Measurements from ENCODE around the gene COL8A2. TPM values are rescaled to one million over a fixed set of nuclear protein-coding genes. Genes with fewer than 3 reads are reported as not detected.

Gene COL8A2
- polyA plus RNA-seq, 1 experiment: 6.8 TPM

DNA sequence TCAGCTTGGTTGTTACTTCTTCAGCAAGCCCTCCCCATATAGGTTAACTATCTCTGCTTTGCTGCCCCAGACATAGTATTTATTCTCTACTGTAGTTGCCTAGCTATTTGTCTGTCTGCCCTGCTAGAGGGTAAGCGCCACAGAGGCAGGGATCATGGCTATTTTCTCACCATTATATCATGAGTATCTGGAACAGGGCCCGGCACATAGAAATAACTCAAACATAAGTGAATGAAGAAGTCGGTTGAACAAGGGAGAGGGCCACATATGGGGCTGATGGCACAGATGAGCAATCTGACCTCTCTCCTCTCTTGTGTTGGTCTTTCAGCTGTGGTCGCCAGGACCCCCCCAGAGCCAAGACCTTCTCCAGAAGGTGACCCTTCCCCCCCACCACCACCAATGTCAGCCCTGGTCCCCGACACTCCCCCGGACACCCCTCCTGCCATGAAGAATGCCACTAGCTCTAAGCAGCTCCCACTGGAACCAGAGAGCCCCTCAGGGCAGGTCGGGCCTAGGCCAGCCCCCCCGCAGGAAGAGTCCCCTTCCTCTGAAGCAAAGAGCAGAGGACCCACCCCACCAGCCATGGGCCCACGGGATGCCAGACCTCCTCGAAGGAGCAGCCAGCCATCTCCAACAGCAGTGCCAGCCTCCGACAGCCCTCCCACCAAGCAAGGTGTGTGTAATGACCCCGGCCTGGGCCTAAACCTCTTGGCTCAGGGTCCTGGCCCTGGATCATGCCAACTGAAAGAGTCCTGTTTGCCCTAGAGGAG lies 45.8 kb upstream of the COL8A2 start:
- Histone ChIP-seq H3K36me3 (ENCODE audit: control insufficient read depth, insufficient read depth, low read length) (peaks cover 40% of the 10 kb centered on the region), H3K27me3 (ENCODE audit: control insufficient read depth, insufficient read depth, low read length) (no peaks in the 10 kb centered on the region), H3K4me3 (ENCODE audit: low read depth, low read length) (no peak overlapping the region)
- no peak for DNase-seq (ENCODE audit: low read depth)
- TF ChIP-seq, protein P1, sequence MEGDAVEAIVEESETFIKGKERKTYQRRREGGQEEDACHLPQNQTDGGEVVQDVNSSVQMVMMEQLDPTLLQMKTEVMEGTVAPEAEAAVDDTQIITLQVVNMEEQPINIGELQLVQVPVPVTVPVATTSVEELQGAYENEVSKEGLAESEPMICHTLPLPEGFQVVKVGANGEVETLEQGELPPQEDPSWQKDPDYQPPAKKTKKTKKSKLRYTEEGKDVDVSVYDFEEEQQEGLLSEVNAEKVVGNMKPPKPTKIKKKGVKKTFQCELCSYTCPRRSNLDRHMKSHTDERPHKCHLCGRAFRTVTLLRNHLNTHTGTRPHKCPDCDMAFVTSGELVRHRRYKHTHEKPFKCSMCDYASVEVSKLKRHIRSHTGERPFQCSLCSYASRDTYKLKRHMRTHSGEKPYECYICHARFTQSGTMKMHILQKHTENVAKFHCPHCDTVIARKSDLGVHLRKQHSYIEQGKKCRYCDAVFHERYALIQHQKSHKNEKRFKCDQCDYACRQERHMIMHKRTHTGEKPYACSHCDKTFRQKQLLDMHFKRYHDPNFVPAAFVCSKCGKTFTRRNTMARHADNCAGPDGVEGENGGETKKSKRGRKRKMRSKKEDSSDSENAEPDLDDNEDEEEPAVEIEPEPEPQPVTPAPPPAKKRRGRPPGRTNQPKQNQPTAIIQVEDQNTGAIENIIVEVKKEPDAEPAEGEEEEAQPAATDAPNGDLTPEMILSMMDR (IDR thresholded peaks at IDR 0.05; ENCODE audit: insufficient read depth, low read depth, low read length): no peak
- ChIA-PET POLR2A (no interaction called here), CTCF (interaction anchor here (1.3 to 2.9 kb wide), 3 partner anchors 10 to 17 kb away, joined by 3 to 13 read pairs (median 10); no protein-coding TSS in a partner anchor)

DNA sequence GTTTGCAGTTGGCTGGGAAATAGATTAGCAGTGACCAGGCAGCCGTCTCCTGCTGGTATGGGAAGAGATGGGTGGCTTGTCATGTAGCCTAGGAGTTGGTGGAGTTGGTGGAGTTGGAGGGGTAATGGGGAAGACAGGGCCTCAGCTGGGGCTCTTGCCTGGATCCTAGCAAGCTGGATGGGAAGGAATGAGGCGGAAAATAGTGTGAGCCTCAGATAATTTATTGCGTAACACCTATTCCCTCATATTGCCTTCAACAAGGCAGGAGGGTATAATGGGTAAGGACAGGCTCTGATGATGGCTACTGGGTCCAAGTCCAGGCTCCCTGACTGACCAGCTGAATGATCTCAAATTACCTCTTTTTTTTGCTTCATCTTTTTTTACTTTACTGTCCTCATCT lies 43.5 kb upstream of the COL8A2 start:
- TF ChIP-seq, protein P1 (IDR thresholded peaks at IDR 0.05; ENCODE audit: insufficient read depth, low read depth, low read length): no peak
- CTCF ChIA-PET: interaction anchor here (1.0 to 2.1 kb wide), 2 partner anchors 19 kb away, joined by 3 to 5 read pairs; partner anchors contain the start of gene TRAPPC3
- POLR2A ChIA-PET: no interaction called here
- no peak for DNase-seq (ENCODE audit: low read depth)
- peaks cover 27% of the 10 kb centered on the region for H3K36me3 ChIP-seq (ENCODE audit: control insufficient read depth, insufficient read depth, low read length)
- H3K27me3 ChIP-seq (ENCODE audit: control insufficient read depth, insufficient read depth, low read length): no peaks in the 10 kb centered on the region
- no peak overlapping the region for H3K4me3 ChIP-seq (ENCODE audit: low read depth, low read length)

DNA sequence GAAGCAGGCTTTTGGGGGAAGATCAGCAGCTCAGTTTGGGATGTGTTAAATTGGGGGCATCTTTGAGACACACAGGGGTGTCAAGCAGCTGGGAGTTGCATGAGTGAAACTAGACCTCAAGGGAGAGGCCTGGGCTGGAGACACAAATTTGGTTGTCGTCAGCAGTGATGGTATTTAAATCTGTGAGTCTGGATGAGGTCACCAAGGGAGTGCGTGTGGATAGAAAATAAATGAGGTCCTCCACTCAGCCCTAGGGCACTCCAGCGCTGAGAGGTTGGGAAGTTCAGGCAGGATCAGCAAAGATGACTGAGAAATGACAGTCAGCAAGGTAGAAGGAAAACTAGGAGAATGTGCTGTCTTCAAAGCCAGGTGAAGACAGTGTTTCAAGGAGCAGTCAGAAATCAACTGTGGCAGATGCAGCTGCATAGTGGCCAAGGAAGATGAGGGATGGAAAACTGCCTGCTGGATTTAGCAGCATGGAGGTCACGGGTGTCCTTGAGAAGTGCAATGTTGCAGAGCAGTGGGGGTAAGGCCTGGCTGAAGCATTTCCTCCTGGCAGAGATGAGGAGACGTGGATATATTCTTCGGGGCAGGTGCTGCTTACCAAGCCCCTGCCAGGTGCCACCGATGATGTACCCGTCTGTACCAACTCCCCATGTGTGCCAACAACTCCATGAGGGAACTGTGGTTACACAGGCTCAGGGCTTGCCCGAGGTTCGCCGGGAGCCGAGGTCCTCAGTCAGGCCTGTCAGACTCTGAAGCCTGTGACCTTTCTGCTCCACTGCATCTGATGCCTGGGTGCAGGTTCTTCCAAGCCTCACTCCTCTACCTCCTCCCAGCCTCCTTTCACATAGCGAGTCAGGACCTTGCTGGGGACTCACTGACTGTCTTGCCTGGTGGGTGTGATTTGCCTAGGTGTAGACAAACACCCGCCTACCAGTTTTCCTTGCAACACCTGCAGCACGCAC lies 42.2 kb upstream of the COL8A2 start:
- CTCF ChIA-PET: interaction anchor here (1.6 to 3.8 kb wide), 3 partner anchors 18 to 32 kb away, joined by 5 to 15 read pairs (median 5); partner anchors contain the start of gene TRAPPC3
- H3K27me3 ChIP-seq (ENCODE audit: control insufficient read depth, insufficient read depth, low read length): no peaks in the 10 kb centered on the region
- peaks cover 17% of the 10 kb centered on the region for H3K36me3 ChIP-seq (ENCODE audit: control insufficient read depth, insufficient read depth, low read length)
- TF ChIP-seq, protein P1 (IDR thresholded peaks at IDR 0.05; ENCODE audit: insufficient read depth, low read depth, low read length): no peak
- no peak for DNase-seq (ENCODE audit: low read depth)
- no peak overlapping the region for H3K4me3 ChIP-seq (ENCODE audit: low read depth, low read length)
- POLR2A ChIA-PET: no interaction called here

DNA sequence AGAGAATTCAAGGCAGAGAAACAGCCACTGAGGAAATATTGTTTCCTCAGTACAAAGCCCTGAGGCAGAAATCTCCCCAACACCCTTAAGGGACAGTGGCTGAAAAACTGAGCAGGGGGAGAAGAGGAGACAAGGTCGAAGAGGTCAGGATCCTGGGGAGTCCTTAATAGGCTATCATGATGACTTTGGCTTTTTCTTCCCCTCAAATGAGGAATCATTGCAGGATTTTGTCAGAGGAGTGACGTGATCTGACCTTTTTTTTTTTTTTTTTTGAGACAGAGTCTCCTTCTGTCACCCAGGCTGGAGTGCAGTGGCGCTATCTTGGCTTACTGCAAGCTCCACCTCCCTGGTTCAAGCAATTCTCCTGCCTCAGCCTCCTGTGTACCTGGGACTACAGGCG lies 41.1 kb upstream of the COL8A2 start:
- Histone ChIP-seq H3K4me3 (ENCODE audit: low read depth, low read length) (no peak overlapping the region), H3K27me3 (ENCODE audit: control insufficient read depth, insufficient read depth, low read length) (no peaks in the 10 kb centered on the region), H3K36me3 (ENCODE audit: control insufficient read depth, insufficient read depth, low read length) (peaks cover 10% of the 10 kb centered on the region)
- TF ChIP-seq, protein P1 (IDR thresholded peaks at IDR 0.05; ENCODE audit: insufficient read depth, low read depth, low read length): no peak
- no peak for DNase-seq (ENCODE audit: low read depth)
- ChIA-PET CTCF (interaction anchor here (1.6 to 3.8 kb wide), 2 partner anchors 17 to 31 kb away, joined by 5 to 15 read pairs; partner anchors contain the start of gene TRAPPC3), POLR2A (no interaction called here)

DNA sequence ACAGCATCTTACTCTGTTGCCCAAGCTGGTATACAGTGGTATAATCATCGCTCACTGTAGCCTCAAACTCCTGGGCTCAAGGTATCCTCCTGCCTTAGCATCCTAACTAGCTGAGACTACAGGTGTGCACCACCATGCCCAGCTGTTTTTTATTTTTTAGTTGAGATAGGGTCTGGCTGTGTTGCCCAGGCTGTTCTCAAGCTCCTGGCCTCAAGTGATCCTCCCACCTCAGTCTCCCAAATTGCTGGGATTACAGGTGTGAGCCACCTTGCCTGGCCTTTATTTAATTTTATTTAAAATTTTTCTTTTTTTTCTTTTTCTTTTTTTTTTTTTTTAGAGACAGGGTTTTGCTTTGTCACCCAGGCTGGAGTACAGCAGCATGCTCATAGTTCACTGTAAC lies 40.1 kb upstream of the COL8A2 start:
- CTCF ChIA-PET: interaction anchor here (3.8 kb wide), 1 partner anchor 16 kb away, joined by 15 read pairs; the partner anchor contains the start of gene TRAPPC3
- Histone ChIP-seq H3K4me3 (ENCODE audit: low read depth, low read length) (no peak overlapping the region), H3K27me3 (ENCODE audit: control insufficient read depth, insufficient read depth, low read length) (no peaks in the 10 kb centered on the region), H3K36me3 (ENCODE audit: control insufficient read depth, insufficient read depth, low read length) (0 out of 2 replicates have a peak, but pooled peaks cover 5% of the 10 kb centered on the region)
- DNase-seq (ENCODE audit: low read depth): no peak
- TF ChIP-seq, protein P1 (IDR thresholded peaks at IDR 0.05; ENCODE audit: insufficient read depth, low read depth, low read length): no peak
- POLR2A ChIA-PET: no interaction called here
